Heart left ventricle (tissue), 13 donors: ENCODE measurements around the gene GRM5.

ENCODE experiments used
- CTCF ChIP-seq, 12 donors: fragments of 200-600 bp; sonication (generic) in 4 of 12; IDR thresholded peaks; one replicate each; pipeline versions ENCODE4 v1.5.0 to v1.8.0; 2018 to 2022; ENCODE audit warnings: antibody characterized with exemption in 12 of 12, mild to moderate bottlenecking in 5 of 12
- POLR2A ChIP-seq, 2 donors: fragments of 450-650 bp; IDR thresholded peaks; one replicate each; pipeline ENCODE4 v1.6.1; 2017; ENCODE audit warnings: antibody characterized with exemption in 2 of 2, mild to moderate bottlenecking in 2 of 2, moderate library complexity in 2 of 2
- donor health status: ischemic (EF 13 %, LVEDD 7.1; RV severe dilation, severe dysfunction).
- donor health status: DM: no; HTN: yes; CAD: no.
- donor health status: DM: no; HTN: no; CAD: no.
- donor health status: ischemic (EF 25% LVEDD 6.9; RV normal size, moderate dysfunction).
- donor health status: ischemic (EF 25% LVEDD 5.7; RV mildly dilated, moderate dysfunction).
- donor health status: ischemic (EF 35%, LVEDD 5.7; RV mildly dilated, moderate dysfunction).
- donor health status: nonischemic (EF 11% LVEDD 7.7; RV severe dilation, severe dysfunction).
- donor health status: DM: yes; HTN: yes; CAD: no.
- donor health status: PGD.
- donor health status: ischemic (EF 29% LVEDD 5.4; RV normal size, mild dysfunction).
- donor health status: nonischemic (EF 23%, LVEDD 6.1; RV moderate dilation, normal function).

GRCh38 chr11:88520391-88520790 lies 545.4 kb downstream of the GRM5 start:
- TF ChIP-seq CTCF (IDR thresholded peaks at IDR 0.05) (no peak), POLR2A (IDR thresholded peaks at IDR 0.05) (no peak)
